GM12891 (cell line): ENCODE results near the gene HSPB6.

Experiments
- POLR2A ChIP-seq: IDR thresholded peaks from 2 replicates; pipeline ENCODE4 v1.6.1; 2011; ENCODE audit warnings: low read depth, low read length, control low read depth
- POLR2AphosphoS5 ChIP-seq: IDR thresholded peaks from 2 replicates; pipeline ENCODE4 v1.6.1; 2011; ENCODE audit warnings: low read depth, low read length, control low read depth
- SPI1 ChIP-seq: IDR thresholded peaks from 2 replicates; pipeline ENCODE4 v1.6.1; 2011; ENCODE audit warnings: low read depth, low read length, control low read depth
- TAF1 ChIP-seq: IDR thresholded peaks from 2 replicates; pipeline ENCODE4 v1.6.1; 2011; ENCODE audit warnings: low read depth, low read length, control low read depth

DNA sequence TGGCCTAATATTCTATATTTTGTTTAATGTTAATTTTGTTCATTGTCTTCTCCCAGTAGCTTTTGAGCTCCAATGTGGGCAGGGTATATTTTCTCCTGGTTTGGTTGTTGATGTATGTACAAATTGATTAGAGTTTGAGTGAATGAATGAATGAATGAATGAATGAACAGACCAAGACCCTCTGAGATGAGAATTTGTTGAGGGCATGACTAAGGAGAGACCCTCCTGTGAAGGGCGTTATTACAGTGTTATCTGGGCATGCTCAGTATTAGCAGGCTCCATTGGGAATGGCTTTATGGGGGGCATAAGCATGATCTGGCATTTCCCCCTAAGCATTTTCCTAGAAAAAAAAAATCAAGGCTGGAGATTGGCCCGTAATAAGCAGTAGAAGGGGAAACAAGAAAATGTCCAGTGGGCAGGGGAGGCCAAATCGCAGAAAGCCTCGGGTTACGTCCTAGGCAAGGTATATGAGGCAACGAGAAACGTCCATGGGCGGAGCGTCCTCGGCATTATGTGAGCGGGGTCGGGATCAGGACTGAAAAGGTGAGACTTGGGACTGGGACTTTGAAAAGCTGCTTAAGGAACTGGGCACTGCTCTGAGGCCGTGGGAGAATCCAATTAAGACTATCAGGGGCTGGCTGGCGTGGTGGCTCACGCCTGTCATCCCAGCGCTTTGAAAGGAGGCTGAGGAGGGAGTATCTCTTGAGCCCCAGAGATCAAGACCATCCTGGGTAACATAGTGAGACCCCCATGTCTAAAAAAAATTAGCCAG lies 17.6 kb upstream of the HSPB6 start:
- TF ChIP-seq POLR2A (no peak), POLR2AphosphoS5 (no peak), TAF1 (no peak), SPI1 (no peak)
